ENCODE measurements around the gene NAV2.

NAV2 gene

GRCh38 chr11:19874266-19874665 is 161.6 kb downstream of the NAV2 start:
- Histone ChIP-seq H3K36me3 (ENCODE audit: control insufficient read depth in 4 of 4, insufficient read depth in 4 of 4, low read length in 3 of 4) (no peaks in the 10 kb centered on the region), H3K9me3 (ENCODE audit: control extremely low read depth in 1 of 5, control insufficient read depth in 4 of 5, insufficient read depth in 2 of 5, low read depth in 1 of 5, low read length in 4 of 5) (no peaks in the 10 kb centered on the region), H3K4me3 (ENCODE audit: control insufficient read depth in 1 of 7, extremely low read depth in 1 of 7, insufficient read depth in 4 of 7, low read depth in 2 of 7, low read length in 6 of 7) (no peak overlapping the region), H3K27me3 (replicated peaks in 2 of 5; ENCODE audit: control insufficient read depth in 4 of 5, insufficient read depth in 5 of 5, low read length in 4 of 5) (peaks cover 0 to 2% (median 0%) of the 10 kb centered on the region in 5 experiments), H3K4me1 (ENCODE audit: control extremely low read depth in 1 of 4, control insufficient read depth in 4 of 4, insufficient read depth in 4 of 4, low read length in 3 of 4) (no peaks in the 10 kb centered on the region), H3K27ac (ENCODE audit: insufficient read depth in 1 of 2, low read depth in 1 of 2, low read length in 2 of 2, poor library complexity in 1 of 2, severe bottlenecking in 2 of 2) (no peak overlapping the region)
- ChIA-PET CTCF (interaction anchor here (0.9 kb wide), 1 partner anchor 29 kb away, joined by 3 read pairs; no protein-coding TSS in a partner anchor), POLR2A (no interaction called here)
- DNase-seq: no peak

GRCh38 chr11:19876750-19877149 is 164.1 kb downstream of the NAV2 start:
- Histone ChIP-seq H3K36me3 (ENCODE audit: control insufficient read depth in 4 of 4, insufficient read depth in 4 of 4, low read length in 3 of 4) (no peaks in the 10 kb centered on the region), H3K27ac (ENCODE audit: insufficient read depth in 1 of 2, low read depth in 1 of 2, low read length in 2 of 2, poor library complexity in 1 of 2, severe bottlenecking in 2 of 2) (no peak overlapping the region), H3K27me3 (replicated peaks in 2 of 5; ENCODE audit: control insufficient read depth in 4 of 5, insufficient read depth in 5 of 5, low read length in 4 of 5) (peaks cover 0 to 5% (median 0%) of the 10 kb centered on the region in 5 experiments), H3K4me3 (ENCODE audit: control insufficient read depth in 1 of 7, extremely low read depth in 1 of 7, insufficient read depth in 4 of 7, low read depth in 2 of 7, low read length in 6 of 7) (no peak overlapping the region), H3K9me3 (ENCODE audit: control extremely low read depth in 1 of 5, control insufficient read depth in 4 of 5, insufficient read depth in 2 of 5, low read depth in 1 of 5, low read length in 4 of 5) (no peaks in the 10 kb centered on the region), H3K4me1 (ENCODE audit: control extremely low read depth in 1 of 4, control insufficient read depth in 4 of 4, insufficient read depth in 4 of 4, low read length in 3 of 4) (no peaks in the 10 kb centered on the region)
- WGBS (ENCODE audit: insufficient coverage): 100% methylated on average over 1 of the region's 1 CpG
- no peak for DNase-seq
- ChIA-PET POLR2A (no interaction called here), CTCF (interaction anchor here (0.6 to 1.3 kb wide), 3 partner anchors 9 to 170 kb away, joined by 3 to 4 read pairs (median 3); no protein-coding TSS in a partner anchor)

GRCh38 chr11:19878520-19878919 is 165.9 kb downstream of the NAV2 start:
- no peak for DNase-seq
- no peaks in the 10 kb centered on the region for H3K9me3 ChIP-seq (ENCODE audit: control extremely low read depth in 1 of 5, control insufficient read depth in 4 of 5, insufficient read depth in 2 of 5, low read depth in 1 of 5, low read length in 4 of 5)
- H3K4me1 ChIP-seq (ENCODE audit: control extremely low read depth in 1 of 4, control insufficient read depth in 4 of 4, insufficient read depth in 4 of 4, low read length in 3 of 4): no peaks in the 10 kb centered on the region
- H3K27ac ChIP-seq (ENCODE audit: insufficient read depth in 1 of 2, low read depth in 1 of 2, low read length in 2 of 2, poor library complexity in 1 of 2, severe bottlenecking in 2 of 2): no peak overlapping the region
- H3K36me3 ChIP-seq (ENCODE audit: control insufficient read depth in 4 of 4, insufficient read depth in 4 of 4, low read length in 3 of 4): no peaks in the 10 kb centered on the region
- CTCF ChIA-PET: no interaction called here
- 72% methylated on average over 5 of the region's 6 CpGs for WGBS (ENCODE audit: insufficient coverage)
- POLR2A ChIA-PET: no interaction called here
- peaks cover 0 to 5% (median 0%) of the 10 kb centered on the region in 5 experiments for H3K27me3 ChIP-seq (replicated peaks in 2 of 5; ENCODE audit: control insufficient read depth in 4 of 5, insufficient read depth in 5 of 5, low read length in 4 of 5)
- no peak overlapping the region for H3K4me3 ChIP-seq (ENCODE audit: control insufficient read depth in 1 of 7, extremely low read depth in 1 of 7, insufficient read depth in 4 of 7, low read depth in 2 of 7, low read length in 6 of 7)

GRCh38 chr11:19879307-19880087 is 166.9 kb downstream of the NAV2 start:
- DNase-seq: no peak
- 92% methylated on average over 14 of the region's 16 CpGs for WGBS (ENCODE audit: insufficient coverage)
- CTCF ChIA-PET: interaction anchor here (1.3 kb wide), 1 partner anchor 9 kb away, joined by 5 read pairs; no protein-coding TSS in a partner anchor
- H3K4me1 ChIP-seq (ENCODE audit: control extremely low read depth in 1 of 4, control insufficient read depth in 4 of 4, insufficient read depth in 4 of 4, low read length in 3 of 4): no peaks in the 10 kb centered on the region
- no peaks in the 10 kb centered on the region for H3K36me3 ChIP-seq (ENCODE audit: control insufficient read depth in 4 of 4, insufficient read depth in 4 of 4, low read length in 3 of 4)
- H3K27ac ChIP-seq (ENCODE audit: insufficient read depth in 1 of 2, low read depth in 1 of 2, low read length in 2 of 2, poor library complexity in 1 of 2, severe bottlenecking in 2 of 2): no peak overlapping the region
- POLR2A ChIA-PET: no interaction called here
- no peak overlapping the region for H3K4me3 ChIP-seq (ENCODE audit: control insufficient read depth in 1 of 7, extremely low read depth in 1 of 7, insufficient read depth in 4 of 7, low read depth in 2 of 7, low read length in 6 of 7)
- H3K9me3 ChIP-seq (ENCODE audit: control extremely low read depth in 1 of 5, control insufficient read depth in 4 of 5, insufficient read depth in 2 of 5, low read depth in 1 of 5, low read length in 4 of 5): no peaks in the 10 kb centered on the region
- H3K27me3 ChIP-seq (replicated peaks in 2 of 5; ENCODE audit: control insufficient read depth in 4 of 5, insufficient read depth in 5 of 5, low read length in 4 of 5): peaks cover 0 to 6% (median 0%) of the 10 kb centered on the region in 5 experiments

GRCh38 chr11:19880088-19880345 is 167.4 kb downstream of the NAV2 start:
- Histone ChIP-seq H3K9me3 (ENCODE audit: control extremely low read depth in 1 of 5, control insufficient read depth in 4 of 5, insufficient read depth in 2 of 5, low read depth in 1 of 5, low read length in 4 of 5) (no peaks in the 10 kb centered on the region), H3K4me1 (ENCODE audit: control extremely low read depth in 1 of 4, control insufficient read depth in 4 of 4, insufficient read depth in 4 of 4, low read length in 3 of 4) (no peaks in the 10 kb centered on the region), H3K27me3 (replicated peaks in 2 of 5; ENCODE audit: control insufficient read depth in 4 of 5, insufficient read depth in 5 of 5, low read length in 4 of 5) (peaks cover 0 to 6% (median 0%) of the 10 kb centered on the region in 5 experiments), H3K36me3 (ENCODE audit: control insufficient read depth in 4 of 4, insufficient read depth in 4 of 4, low read length in 3 of 4) (no peaks in the 10 kb centered on the region), H3K4me3 (ENCODE audit: control insufficient read depth in 1 of 7, extremely low read depth in 1 of 7, insufficient read depth in 4 of 7, low read depth in 2 of 7, low read length in 6 of 7) (no peak overlapping the region), H3K27ac (ENCODE audit: insufficient read depth in 1 of 2, low read depth in 1 of 2, low read length in 2 of 2, poor library complexity in 1 of 2, severe bottlenecking in 2 of 2) (no peak overlapping the region)
- ChIA-PET POLR2A (no interaction called here), CTCF (interaction anchor here (1.3 kb wide), 1 partner anchor 9 kb away, joined by 5 read pairs; no protein-coding TSS in a partner anchor)
- DNase-seq: no peak

- DNase-seq: no peak
- ChIA-PET CTCF (no interaction called here), POLR2A (no interaction called here)
- Histone ChIP-seq H3K36me3 (ENCODE audit: control insufficient read depth in 4 of 4, insufficient read depth in 4 of 4, low read length in 3 of 4) (no peaks in the 10 kb centered on the region), H3K4me1 (ENCODE audit: control extremely low read depth in 1 of 4, control insufficient read depth in 4 of 4, insufficient read depth in 4 of 4, low read length in 3 of 4) (no peaks in the 10 kb centered on the region), H3K9me3 (ENCODE audit: control extremely low read depth in 1 of 5, control insufficient read depth in 4 of 5, insufficient read depth in 2 of 5, low read depth in 1 of 5, low read length in 4 of 5) (no peaks in the 10 kb centered on the region), H3K27ac (ENCODE audit: insufficient read depth in 1 of 2, low read depth in 1 of 2, low read length in 2 of 2, poor library complexity in 1 of 2, severe bottlenecking in 2 of 2) (no peak overlapping the region), H3K27me3 (replicated peaks in 2 of 5; ENCODE audit: control insufficient read depth in 4 of 5, insufficient read depth in 5 of 5, low read length in 4 of 5) (peaks cover 0 to 6% (median 0%) of the 10 kb centered on the region in 5 experiments), H3K4me3 (ENCODE audit: control insufficient read depth in 1 of 7, extremely low read depth in 1 of 7, insufficient read depth in 4 of 7, low read depth in 2 of 7, low read length in 6 of 7) (no peak overlapping the region)
Observed at GRCh38 chr11:19881177-19881576, 168.5 kb downstream of the NAV2 start.

- no peak for DNase-seq
- Histone ChIP-seq H3K36me3 (ENCODE audit: control insufficient read depth in 4 of 4, insufficient read depth in 4 of 4, low read length in 3 of 4) (no peaks in the 10 kb centered on the region), H3K4me3 (ENCODE audit: control insufficient read depth in 1 of 7, extremely low read depth in 1 of 7, insufficient read depth in 4 of 7, low read depth in 2 of 7, low read length in 6 of 7) (no peak overlapping the region), H3K4me1 (ENCODE audit: control extremely low read depth in 1 of 4, control insufficient read depth in 4 of 4, insufficient read depth in 4 of 4, low read length in 3 of 4) (no peaks in the 10 kb centered on the region), H3K9me3 (ENCODE audit: control extremely low read depth in 1 of 5, control insufficient read depth in 4 of 5, insufficient read depth in 2 of 5, low read depth in 1 of 5, low read length in 4 of 5) (no peaks in the 10 kb centered on the region), H3K27ac (ENCODE audit: insufficient read depth in 1 of 2, low read depth in 1 of 2, low read length in 2 of 2, poor library complexity in 1 of 2, severe bottlenecking in 2 of 2) (no peak overlapping the region), H3K27me3 (replicated peaks in 2 of 5; ENCODE audit: control insufficient read depth in 4 of 5, insufficient read depth in 5 of 5, low read length in 4 of 5) (peaks cover 0 to 6% (median 0%) of the 10 kb centered on the region in 5 experiments)
- 100% methylated on average over 2 of the region's 3 CpGs for WGBS (ENCODE audit: insufficient coverage)
- ChIA-PET CTCF (no interaction called here), POLR2A (no interaction called here)
Observed at GRCh38 chr11:19882356-19882755, 169.7 kb downstream of the NAV2 start.
